ENCODE results near the gene EPHX1.
"Not testable (repeated sequence)": the region's sequence is repeated elsewhere in the genome, so short reads cannot be mapped to it uniquely, and the experiment has no call there.

GRCh38 chr1:225789142-225789541 is 20.8 kb upstream of the EPHX1 start:
- TF ChIP-seq, protein P1, sequence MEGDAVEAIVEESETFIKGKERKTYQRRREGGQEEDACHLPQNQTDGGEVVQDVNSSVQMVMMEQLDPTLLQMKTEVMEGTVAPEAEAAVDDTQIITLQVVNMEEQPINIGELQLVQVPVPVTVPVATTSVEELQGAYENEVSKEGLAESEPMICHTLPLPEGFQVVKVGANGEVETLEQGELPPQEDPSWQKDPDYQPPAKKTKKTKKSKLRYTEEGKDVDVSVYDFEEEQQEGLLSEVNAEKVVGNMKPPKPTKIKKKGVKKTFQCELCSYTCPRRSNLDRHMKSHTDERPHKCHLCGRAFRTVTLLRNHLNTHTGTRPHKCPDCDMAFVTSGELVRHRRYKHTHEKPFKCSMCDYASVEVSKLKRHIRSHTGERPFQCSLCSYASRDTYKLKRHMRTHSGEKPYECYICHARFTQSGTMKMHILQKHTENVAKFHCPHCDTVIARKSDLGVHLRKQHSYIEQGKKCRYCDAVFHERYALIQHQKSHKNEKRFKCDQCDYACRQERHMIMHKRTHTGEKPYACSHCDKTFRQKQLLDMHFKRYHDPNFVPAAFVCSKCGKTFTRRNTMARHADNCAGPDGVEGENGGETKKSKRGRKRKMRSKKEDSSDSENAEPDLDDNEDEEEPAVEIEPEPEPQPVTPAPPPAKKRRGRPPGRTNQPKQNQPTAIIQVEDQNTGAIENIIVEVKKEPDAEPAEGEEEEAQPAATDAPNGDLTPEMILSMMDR (IDR thresholded peaks at IDR 0.05) = not testable (repeated sequence)
- TF ChIP-seq EZH2 (IDR thresholded peaks at IDR 0.05; ENCODE audit: borderline replicate concordance, insufficient read depth, low read depth, low read length, poor library complexity, severe bottlenecking) = not testable (repeated sequence)
